Effector memory CD8-positive, alpha-beta T cell (primary cell): ENCODE results near the gene SMYD3.

Experiments
- ATAC-seq: fragments of 150-1000 bp; cut with Tn5 transposase; replicated peaks from 2 replicates; pipeline ENCODE4 v1.10.0; 2021; ENCODE audit warnings: mild to moderate bottlenecking, moderate library complexity
- DNase-seq, 3 experiments: peaks; one replicate each; pipeline ENCODE4 v3.0.0; 2021
- H3K27ac Mint-ChIP-seq, 2 donors: one replicate each; pipeline ENCODE4 v1.8.0; 2022; ENCODE audit warnings: mild to moderate bottlenecking in 2 of 2, mixed read lengths in 2 of 2, moderate library complexity in 2 of 2
- H3K27me3 Mint-ChIP-seq, 2 donors: one replicate each; pipeline ENCODE4 v1.8.0; 2022; ENCODE audit warnings: mixed read lengths in 2 of 2
- H3K36me3 Mint-ChIP-seq: one replicate; pipeline ENCODE4 v1.8.0; 2022; ENCODE audit warnings: mild to moderate bottlenecking, moderate library complexity, mixed read lengths; ENCODE audit not compliant: insufficient read depth
- H3K4me1 Mint-ChIP-seq, 2 donors: one replicate each; pipeline ENCODE4 v1.8.0; 2022; ENCODE audit warnings: low read depth in 2 of 2, mixed read lengths in 2 of 2
- H3K4me3 Mint-ChIP-seq, 2 donors: one replicate each; pipeline ENCODE4 v1.8.0; 2022; ENCODE audit warnings: mild to moderate bottlenecking in 2 of 2, mixed read lengths in 2 of 2, moderate library complexity in 2 of 2
- H3K9me3 Mint-ChIP-seq, 2 donors: one replicate each; pipeline ENCODE4 v1.8.0; 2022; ENCODE audit warnings: mixed read lengths in 2 of 2

Gene SMYD3

GRCh38 chr1:245939756-245940345 lies 567.2 kb downstream of the SMYD3 start:
- H3K4me1 Mint-ChIP-seq: peaks cover 9 to 10% of the 10 kb centered on the region in 2 donors
- no peaks in the 10 kb centered on the region for H3K36me3 Mint-ChIP-seq
- no peaks in the 10 kb centered on the region for H3K9me3 Mint-ChIP-seq
- ATAC-seq (no peak), DNase-seq (no peak)
- no peaks in the 10 kb centered on the region for H3K27me3 Mint-ChIP-seq
- no peak overlapping the region for H3K4me3 Mint-ChIP-seq
- no peak overlapping the region for H3K27ac Mint-ChIP-seq

- DNase-seq: no peak
- ATAC-seq: no peak
- Mint-ChIP-seq H3K9me3 (no peaks in the 10 kb centered on the region), H3K27ac (no peak overlapping the region), H3K4me1 (peaks cover 6% of the 10 kb centered on the region in 2 donors), H3K4me3 (no peak overlapping the region), H3K36me3 (no peaks in the 10 kb centered on the region), H3K27me3 (no peaks in the 10 kb centered on the region)
Measured at GRCh38 chr1:245938046-245938435, 569.0 kb downstream of the SMYD3 start.

GRCh38 chr1:245937316-245938045 lies 569.6 kb downstream of the SMYD3 start:
- no peaks in the 10 kb centered on the region for H3K9me3 Mint-ChIP-seq
- ATAC-seq (no peak), DNase-seq (no peak)
- peaks cover under 1 to 1% of the 10 kb centered on the region in 2 donors for H3K4me1 Mint-ChIP-seq
- no peak overlapping the region for H3K27ac Mint-ChIP-seq
- no peak overlapping the region for H3K4me3 Mint-ChIP-seq
- H3K36me3 Mint-ChIP-seq: no peaks in the 10 kb centered on the region
- H3K27me3 Mint-ChIP-seq: no peaks in the 10 kb centered on the region

- Mint-ChIP-seq H3K36me3 (no peaks in the 10 kb centered on the region), H3K4me3 (no peak overlapping the region), H3K9me3 (no peaks in the 10 kb centered on the region), H3K27ac (no peak overlapping the region), H3K27me3 (no peaks in the 10 kb centered on the region), H3K4me1 (no peaks in the 10 kb centered on the region)
- ATAC-seq (no peak), DNase-seq (no peak)
Measured at GRCh38 chr1:245934409-245934808, 572.7 kb downstream of the SMYD3 start.

- H3K27ac Mint-ChIP-seq: no peak overlapping the region
- H3K4me1 Mint-ChIP-seq: no peaks in the 10 kb centered on the region
Measured at GRCh38 chr1:245933431-245934045, 573.5 kb downstream of the SMYD3 start.

GRCh38 chr1:245932302-245932972 lies 574.6 kb downstream of the SMYD3 start:
- no peak for DNase-seq

More at GRCh38 chr1:245933431-245934045, 573.5 kb downstream of the SMYD3 start:
- H3K36me3 Mint-ChIP-seq: no peaks in the 10 kb centered on the region
- H3K9me3 Mint-ChIP-seq: no peaks in the 10 kb centered on the region
- H3K4me3 Mint-ChIP-seq: no peak overlapping the region
- no peaks in the 10 kb centered on the region for H3K27me3 Mint-ChIP-seq
- ATAC-seq: no peak
- DNase-seq: no peak

GRCh38 chr1:245931450-245931849 lies 575.6 kb downstream of the SMYD3 start:
- H3K36me3 Mint-ChIP-seq: no peaks in the 10 kb centered on the region
- no peaks in the 10 kb centered on the region for H3K9me3 Mint-ChIP-seq
- H3K4me3 Mint-ChIP-seq: no peak overlapping the region
- DNase-seq (no peak), ATAC-seq (no peak)
- H3K4me1 Mint-ChIP-seq: no peaks in the 10 kb centered on the region
- H3K27me3 Mint-ChIP-seq: no peaks in the 10 kb centered on the region
- no peak overlapping the region for H3K27ac Mint-ChIP-seq

More at GRCh38 chr1:245932302-245932972, 574.6 kb downstream of the SMYD3 start:
- no peaks in the 10 kb centered on the region for H3K36me3 Mint-ChIP-seq
- no peak overlapping the region for H3K27ac Mint-ChIP-seq
- no peaks in the 10 kb centered on the region for H3K27me3 Mint-ChIP-seq
- no peak for ATAC-seq
- no peaks in the 10 kb centered on the region for H3K4me1 Mint-ChIP-seq
- H3K9me3 Mint-ChIP-seq: no peaks in the 10 kb centered on the region
- no peak overlapping the region for H3K4me3 Mint-ChIP-seq

GRCh38 chr1:245929224-245929623 lies 577.9 kb downstream of the SMYD3 start:
- Mint-ChIP-seq H3K27me3 (no peaks in the 10 kb centered on the region), H3K9me3 (no peaks in the 10 kb centered on the region), H3K4me1 (no peaks in the 10 kb centered on the region), H3K27ac (no peak overlapping the region), H3K4me3 (no peak overlapping the region), H3K36me3 (no peaks in the 10 kb centered on the region)
- no peak for DNase-seq
- no peak for ATAC-seq

- no peak overlapping the region for H3K27ac Mint-ChIP-seq
- H3K27me3 Mint-ChIP-seq: no peaks in the 10 kb centered on the region
Measured at GRCh38 chr1:245926888-245927287, 580.2 kb downstream of the SMYD3 start.

GRCh38 chr1:245923215-245923614 lies 583.9 kb downstream of the SMYD3 start:
- H3K27ac Mint-ChIP-seq: no peak overlapping the region
- H3K4me1 Mint-ChIP-seq: no peaks in the 10 kb centered on the region
- no peaks in the 10 kb centered on the region for H3K36me3 Mint-ChIP-seq
- H3K27me3 Mint-ChIP-seq: no peaks in the 10 kb centered on the region
- no peak overlapping the region for H3K4me3 Mint-ChIP-seq
- DNase-seq: no peak
- no peak for ATAC-seq
- H3K9me3 Mint-ChIP-seq: peaks cover 0 to 1% of the 10 kb centered on the region in 2 donors

More at GRCh38 chr1:245926888-245927287, 580.2 kb downstream of the SMYD3 start:
- Mint-ChIP-seq H3K36me3 (no peaks in the 10 kb centered on the region), H3K9me3 (no peaks in the 10 kb centered on the region), H3K4me1 (no peaks in the 10 kb centered on the region), H3K4me3 (no peak overlapping the region)
- ATAC-seq (no peak), DNase-seq (no peak)

- ATAC-seq (no peak), DNase-seq (no peak)
- Mint-ChIP-seq H3K4me1 (peaks cover 0 to 2% of the 10 kb centered on the region in 2 donors), H3K36me3 (no peaks in the 10 kb centered on the region), H3K9me3 (peaks cover 0 to 1% of the 10 kb centered on the region in 2 donors), H3K27me3 (no peaks in the 10 kb centered on the region), H3K27ac (no peak overlapping the region), H3K4me3 (no peak overlapping the region)
Measured at GRCh38 chr1:245921417-245921816, 585.7 kb downstream of the SMYD3 start.

- Mint-ChIP-seq H3K9me3 (peaks cover 4 to 7% of the 10 kb centered on the region in 2 donors), H3K36me3 (no peaks in the 10 kb centered on the region), H3K4me1 (peaks cover 0 to 2% of the 10 kb centered on the region in 2 donors), H3K27me3 (no peaks in the 10 kb centered on the region), H3K4me3 (no peak overlapping the region), H3K27ac (no peak overlapping the region)
- no peak for ATAC-seq
- no peak for DNase-seq
Measured at GRCh38 chr1:245917403-245917802, 589.7 kb downstream of the SMYD3 start.

- Mint-ChIP-seq H3K36me3 (no peaks in the 10 kb centered on the region), H3K27me3 (no peaks in the 10 kb centered on the region), H3K4me3 (no peak overlapping the region), H3K4me1 (peaks cover 0 to 2% of the 10 kb centered on the region in 2 donors), H3K27ac (no peak overlapping the region), H3K9me3 (peaks cover 4 to 7% of the 10 kb centered on the region in 2 donors)
- ATAC-seq (no peak), DNase-seq (no peak)
Measured at GRCh38 chr1:245915841-245916240, 591.2 kb downstream of the SMYD3 start.
